UCSD-AML1 (cell line): Measurements from ENCODE around the gene SRR.

Source experiments
- DNase-seq: peaks from one replicate; lab custom pipeline; 2025; ENCODE audit not compliant: unreplicated experiment; lab: John Stamatoyannopoulos, UW

The SRR gene

DNA sequence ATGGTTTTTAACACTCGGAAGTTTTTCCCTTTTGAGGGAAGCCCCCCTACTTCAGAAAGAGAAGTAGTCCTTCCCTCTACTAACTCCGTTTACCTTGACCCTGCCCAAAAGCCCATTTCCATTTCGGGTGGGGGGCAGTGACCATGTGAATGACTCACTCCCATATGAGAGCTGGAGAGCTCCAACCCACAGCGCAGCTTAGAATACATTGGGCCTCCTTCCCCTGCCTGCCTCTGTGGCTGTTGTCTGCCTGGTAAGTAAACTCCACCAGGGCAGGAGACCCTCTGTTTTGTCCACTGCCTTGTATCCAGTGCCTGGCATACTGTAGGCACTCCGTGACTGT, 34.5 kb downstream of the SRR start:
- DNase-seq, result no peak

DNA sequence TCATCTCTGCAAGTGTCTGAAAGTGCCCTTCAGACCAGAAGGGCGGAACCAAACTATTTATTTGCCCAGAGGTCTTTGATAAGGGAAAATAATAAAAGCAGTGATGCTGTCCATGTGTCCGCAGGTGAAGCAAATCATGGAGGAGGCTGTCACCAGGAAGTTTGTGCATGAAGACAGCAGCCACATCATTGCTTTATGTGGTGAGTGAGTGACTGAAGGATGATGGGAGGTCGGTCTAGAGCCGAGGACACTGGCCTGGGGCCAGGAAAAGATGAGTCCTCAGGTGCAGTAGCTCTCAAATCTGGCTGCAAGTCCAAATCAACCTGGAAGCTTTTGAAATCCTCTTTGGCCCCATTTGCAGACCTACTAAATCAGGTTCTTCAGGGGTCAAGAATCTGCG, 39.7 kb downstream of the SRR start:
- no peak for DNase-seq

DNA sequence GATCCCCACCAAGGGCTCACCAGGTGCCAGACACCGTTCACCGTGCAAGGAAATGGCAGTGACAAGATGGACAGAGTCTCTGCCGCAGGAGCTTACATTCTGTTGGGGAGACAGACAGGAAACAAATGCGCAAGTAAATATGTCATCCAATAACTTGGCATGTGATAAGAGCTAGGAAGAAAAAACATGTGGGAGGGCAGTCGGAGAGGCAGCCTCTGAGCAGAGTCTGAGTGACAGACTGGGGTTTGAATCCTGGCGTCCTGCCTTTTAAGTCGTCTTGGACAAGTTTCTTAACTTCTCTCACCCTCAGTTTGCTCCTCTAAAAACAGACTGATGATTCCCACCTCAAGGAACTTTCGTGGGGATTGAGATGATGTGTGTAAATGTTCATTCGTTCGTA, 40.8 kb downstream of the SRR start:
- DNase-seq, result no peak

DNA sequence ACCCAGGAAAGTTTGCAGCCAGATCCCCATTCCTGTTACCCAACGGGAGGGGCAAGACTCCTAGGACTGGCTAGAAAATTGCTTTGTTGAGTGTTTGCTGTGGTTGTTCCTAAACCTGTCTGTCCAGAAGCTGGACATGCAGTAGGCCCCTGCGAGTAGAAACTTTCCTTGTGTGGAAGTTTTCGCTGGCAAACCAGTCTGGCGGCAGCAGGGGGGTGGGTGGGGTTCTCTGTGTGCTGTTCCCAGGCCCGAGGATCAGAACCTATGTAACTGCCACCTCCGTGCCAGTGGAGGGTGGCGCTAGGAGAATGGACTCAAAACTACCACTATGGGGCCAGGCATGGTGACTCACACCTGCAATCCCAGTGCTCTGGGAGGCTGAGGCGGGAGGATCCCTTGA, 42.7 kb downstream of the SRR start:
- DNase-seq, result no peak

DNA sequence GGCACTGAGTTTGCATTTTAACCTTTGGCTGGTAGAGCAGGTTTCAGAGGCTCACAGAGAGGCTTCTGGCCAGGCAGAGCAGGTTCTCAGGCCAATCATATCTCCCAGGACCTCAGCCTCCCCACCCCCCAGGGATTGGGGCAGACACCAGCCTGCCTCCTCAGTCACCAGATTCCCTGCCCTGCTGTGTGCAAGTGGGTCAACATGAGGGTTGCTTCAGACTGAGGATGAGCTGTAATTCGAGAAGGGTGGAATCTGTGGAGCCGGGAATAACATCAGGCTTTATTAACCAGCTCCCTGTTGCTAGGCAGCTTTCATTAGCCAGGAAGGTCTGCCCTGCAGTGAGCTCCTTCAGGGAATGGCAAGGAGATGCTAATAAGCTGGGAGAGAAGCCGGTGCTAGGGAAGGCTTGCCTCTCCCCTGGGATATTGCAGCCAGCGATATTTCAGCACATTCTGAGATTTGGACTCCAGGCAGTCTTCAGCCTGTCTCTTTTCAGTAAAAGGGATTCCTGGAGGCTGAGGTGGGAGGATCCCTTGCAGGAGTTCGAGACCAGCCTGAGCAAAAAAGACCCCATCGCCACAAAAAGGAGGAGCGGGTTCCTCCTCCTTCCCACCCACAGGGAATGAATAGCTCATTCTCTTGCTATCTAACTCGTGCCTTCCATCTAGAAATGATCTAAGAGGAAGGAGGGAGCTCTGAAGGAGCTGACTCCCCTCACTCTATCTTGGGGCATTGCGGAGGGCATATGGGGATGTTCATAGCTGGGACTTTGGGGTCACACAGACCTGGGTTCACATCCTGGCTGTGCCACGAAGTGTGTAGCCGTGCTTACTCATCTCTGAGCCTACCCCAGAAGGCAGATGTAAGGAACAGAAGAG, 44.3 kb downstream of the SRR start:
- no peak for DNase-seq

DNA sequence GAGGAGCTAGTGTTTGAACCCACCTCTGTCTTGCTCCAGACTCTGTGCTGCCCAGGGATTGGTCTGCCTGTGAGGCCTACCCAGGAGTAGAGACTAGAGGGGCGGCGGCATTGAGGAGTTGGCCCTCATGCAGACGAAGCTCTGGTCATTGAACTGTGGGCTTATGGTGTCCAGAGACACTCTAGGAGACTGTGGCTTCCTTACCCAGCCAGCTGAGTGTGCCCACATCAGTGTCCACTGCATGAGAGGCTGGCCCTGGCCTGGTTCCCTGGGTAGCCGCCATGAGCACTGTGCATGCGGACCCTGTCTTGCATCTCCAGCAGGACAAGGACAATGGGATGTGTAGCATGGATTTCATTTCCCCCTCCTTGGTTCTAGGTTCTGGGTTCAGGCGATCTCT, 47.5 kb downstream of the SRR start:
- no peak for DNase-seq

DNA sequence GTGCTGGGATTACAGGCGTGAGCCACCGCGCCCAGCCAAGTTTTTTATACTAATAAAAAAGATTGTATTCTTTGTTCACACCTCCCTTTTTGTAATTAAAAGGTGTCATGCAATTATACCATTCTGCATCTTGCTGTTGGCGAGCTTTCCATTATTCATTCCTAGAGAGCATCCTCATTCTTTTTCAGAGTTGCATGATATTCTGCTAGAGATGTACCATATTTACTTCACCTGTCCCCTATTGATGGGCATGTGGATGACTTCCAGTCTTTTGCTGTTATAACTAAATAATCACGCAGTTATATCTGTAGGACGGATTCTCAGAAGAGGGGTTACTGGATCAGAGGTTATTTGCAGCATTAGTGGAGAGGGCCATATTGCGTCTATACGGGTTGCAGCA, 50.6 kb downstream of the SRR start:
- no peak for DNase-seq

DNA sequence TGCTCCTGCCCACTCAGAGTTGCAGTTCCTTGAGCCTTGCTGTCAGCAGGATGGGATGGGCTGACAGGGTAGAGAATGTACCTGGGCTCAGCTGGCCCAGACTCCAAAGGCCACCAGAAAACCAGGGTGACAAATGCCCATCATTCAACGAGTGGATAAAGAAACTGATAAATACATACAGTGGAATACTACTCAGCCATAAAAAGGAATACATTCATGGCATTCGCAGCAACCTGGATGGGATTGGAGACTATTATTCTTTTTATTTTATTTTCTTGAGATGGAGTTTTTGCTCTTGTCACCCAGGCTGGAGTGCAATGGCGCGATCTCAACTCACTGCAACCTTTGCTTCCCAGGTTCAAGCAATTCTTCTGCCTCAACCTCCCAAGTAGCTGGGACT, 53.5 kb downstream of the SRR start:
- DNase-seq, result no peak

DNA sequence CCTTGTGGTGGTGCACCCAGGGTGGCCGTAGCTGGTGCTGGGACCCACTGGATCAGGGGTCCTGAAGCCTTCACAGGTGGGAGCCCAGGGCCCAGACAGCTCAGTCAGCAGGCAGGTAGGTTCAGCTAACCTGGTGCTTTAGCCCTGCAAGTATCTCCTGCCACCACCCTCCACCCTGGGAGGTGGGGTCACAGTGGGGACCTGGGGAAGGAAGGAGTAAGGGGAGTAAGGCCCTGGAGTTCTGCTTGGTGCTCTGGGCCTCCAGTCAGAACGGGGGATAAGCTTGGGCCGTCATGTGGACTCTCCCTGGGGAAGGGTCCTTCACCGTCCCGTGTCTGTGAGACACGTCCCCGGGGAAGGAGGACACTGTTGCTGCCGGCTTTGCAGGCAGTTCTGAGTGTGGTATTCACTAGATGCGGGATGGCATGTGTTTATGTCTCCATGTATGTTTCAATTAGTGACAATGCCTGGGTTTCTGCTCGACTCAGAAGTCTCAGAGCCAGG, 54.2 kb downstream of the SRR start:
- no peak for DNase-seq

DNA sequence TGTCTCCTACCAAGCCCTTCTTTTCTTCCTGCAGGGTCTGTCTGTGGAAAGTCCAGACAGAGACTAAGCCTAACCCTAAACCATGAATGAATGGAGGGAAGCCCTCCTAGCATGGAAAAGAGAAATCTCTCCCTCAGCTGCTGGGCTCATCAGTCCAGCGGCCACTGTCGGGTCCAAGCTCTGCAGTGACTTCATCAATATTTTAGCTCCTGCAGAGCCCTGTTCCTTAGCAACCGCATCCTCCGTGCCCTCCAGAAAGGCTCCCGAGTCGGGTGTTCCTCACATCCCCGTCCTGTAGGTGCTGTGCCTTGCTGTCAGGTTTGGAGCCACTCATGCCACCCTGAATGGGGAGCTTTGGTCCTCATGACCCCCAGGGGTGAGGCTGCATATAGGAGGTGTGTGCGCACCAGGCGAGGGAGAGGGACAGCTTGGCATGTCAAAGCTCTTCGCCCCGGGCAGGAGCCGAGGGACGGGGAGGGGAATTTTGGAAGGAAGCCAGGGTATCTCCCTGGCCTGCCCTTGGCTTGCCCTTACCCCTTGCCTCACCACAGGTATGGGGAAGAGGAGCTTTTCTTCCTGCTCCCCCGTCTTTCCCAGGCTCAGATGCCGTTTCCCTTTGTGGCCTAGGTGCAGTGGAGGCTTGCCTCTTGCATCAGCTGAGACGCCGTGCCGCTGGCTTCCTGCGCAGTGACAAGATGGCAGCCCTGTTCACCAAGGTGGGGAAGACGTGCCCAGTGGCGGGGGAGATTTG, 57.4 kb downstream of the SRR start:
- no peak for DNase-seq

DNA sequence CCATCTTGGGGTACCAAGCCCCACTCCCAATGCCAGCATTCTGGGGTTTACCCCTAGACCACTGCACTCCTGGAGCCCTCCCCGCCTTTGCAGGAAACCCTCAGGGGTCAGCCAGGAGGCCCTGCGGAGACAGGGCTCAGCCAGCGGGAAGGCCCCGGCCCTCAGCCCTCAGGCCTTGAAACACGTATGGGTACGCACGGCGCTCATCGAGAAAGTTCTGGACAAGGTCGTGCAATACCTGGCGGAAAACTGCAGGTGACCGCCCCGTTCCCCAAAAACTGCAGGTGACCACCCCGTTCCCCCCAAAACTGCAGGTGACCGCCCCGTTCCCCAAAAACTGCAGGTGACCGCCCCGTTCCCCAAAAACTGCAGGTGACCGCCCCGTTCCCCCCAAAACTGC, 58.3 kb downstream of the SRR start:
- DNase-seq, result no peak

DNA sequence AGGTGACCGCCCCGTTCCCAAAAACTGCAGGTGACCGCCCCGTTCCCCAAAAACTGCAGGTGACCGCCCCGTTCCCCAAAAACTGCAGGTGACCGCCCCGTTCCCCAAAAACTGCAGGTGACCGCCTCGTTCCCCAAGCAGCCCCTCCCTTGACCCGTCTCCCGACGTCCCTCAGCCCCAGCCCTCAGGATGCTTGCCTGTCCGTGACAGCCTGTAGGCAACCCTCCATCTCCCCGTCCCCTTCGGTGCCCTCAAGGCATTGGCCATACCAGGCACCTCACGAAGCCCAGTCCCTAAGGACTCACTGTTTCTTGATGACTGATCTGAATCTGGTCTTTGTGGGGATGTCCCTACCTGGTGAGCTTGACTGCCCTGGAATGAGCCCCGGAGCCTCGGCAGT, 58.7 kb downstream of the SRR start:
- DNase-seq, result no peak

DNA sequence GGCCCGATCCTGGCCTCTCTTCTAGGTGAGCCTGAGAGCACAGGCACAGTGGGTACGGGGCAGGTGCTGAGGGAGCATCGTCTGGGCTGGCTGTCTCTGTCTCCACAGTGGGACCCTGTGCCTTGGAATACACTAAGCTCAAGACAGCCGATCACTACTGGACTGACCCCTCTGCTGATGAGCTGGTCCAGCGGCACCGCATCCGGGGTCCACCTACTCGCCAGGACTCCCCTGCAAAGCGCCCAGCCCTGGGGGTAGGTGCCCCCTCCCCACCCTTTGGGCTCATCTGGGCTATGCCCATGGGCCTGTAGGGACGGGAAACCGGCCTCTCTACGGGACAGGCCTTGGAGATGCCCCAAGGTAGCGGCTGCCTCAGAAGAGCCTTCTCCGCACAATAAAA, 59.1 kb downstream of the SRR start:
- no peak for DNase-seq

DNA sequence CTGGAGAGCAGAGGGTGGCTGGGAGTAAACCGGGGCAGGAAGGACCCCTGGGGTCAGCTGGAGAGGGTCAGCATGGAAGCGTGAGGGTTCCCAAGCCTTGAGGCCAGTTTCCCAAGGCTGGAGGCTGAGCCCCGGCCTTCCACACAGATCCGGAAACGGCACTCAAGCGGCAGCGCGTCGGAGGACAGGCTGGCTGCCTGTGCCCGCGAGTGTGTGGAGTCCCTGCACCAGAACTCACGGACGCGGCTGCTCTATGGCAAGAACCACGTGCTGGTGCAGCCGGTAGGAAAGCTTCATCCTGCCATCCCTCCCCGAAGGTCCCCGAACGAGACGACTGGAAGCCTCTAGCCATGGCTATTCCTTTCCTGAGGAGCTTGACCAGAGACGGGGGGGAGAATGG, 59.6 kb downstream of the SRR start:
- no peak for DNase-seq

DNA sequence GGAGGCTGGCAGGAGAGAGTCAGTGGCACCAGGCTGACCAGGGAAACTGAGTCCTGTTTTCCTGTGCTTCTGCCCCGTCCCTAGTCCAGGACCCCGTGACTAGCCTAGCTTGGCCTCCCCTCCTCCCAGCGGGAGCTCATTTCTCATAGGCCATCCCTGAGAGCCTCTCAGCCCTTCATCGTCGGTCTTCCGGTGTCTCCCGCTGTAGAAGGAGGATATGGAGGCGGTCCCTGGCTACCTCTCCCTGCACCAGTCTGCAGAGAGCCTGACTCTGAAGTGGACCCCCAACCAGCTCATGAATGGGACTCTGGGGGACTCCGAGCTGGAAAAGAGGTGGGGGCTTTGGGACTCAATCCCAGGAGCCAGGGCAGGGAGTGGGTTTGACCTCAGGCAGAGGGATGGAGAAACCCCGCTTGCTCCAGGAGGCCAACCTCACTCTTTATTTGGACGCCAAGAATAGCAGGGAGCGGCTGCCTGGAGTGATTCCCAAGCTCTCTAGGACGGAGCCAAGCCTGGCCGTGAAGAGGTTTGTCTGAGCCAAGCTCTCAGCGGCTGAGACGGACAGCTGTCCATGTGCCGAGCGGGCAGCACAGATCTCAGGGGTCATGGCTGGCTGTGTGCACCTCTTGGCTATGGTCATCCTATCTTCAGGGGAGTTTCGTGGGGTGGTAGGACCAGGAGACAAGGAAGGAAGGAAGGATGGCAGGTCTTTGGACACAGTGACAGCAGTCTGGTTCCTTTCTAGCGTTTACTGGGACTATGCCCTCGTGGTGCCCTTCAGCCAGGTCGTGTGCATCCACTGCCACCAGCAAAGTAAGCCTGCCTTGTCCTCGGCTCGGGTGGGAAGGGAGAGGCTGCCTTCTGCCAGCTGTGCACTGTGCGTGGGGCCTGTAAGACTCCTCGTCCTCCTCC, 60.4 kb downstream of the SRR start:
- DNase-seq, result no peak

DNA sequence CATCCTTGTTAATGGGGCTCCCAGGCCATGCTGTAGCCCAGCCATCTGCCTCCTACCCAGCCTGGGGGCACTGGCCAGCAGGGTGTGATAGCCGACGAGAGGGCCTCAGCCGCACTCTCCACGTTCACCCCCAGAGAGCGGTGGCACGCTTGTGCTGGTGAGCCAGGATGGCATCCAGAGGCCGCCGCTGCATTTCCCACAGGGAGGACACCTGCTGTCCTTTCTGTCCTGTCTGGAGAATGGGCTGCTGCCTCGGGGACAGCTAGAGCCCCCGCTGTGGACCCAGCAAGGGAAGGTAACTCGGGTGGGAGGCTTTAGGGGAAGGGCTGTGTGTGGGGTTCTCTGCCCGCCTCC, 61.0 kb downstream of the SRR start:
- DNase-seq, result no peak

DNA sequence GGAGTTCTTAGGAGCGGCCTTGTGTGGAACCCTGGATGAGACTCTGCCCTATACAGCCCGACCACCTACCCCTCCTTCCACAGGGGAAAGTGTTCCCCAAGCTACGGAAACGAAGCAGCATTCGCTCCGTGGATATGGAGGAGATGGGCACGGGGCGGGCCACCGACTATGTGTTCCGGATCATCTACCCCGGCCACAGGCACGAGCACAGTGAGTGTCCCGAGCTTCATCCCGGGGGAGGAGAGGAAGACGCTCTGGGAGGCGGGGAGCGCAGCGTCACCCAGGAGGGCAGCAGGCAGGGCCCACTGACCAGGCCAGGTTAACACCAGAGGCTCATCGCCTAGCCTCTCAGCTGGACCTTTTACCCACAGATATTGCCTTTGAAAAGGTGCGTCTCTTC, 61.4 kb downstream of the SRR start:
- no peak for DNase-seq

DNA sequence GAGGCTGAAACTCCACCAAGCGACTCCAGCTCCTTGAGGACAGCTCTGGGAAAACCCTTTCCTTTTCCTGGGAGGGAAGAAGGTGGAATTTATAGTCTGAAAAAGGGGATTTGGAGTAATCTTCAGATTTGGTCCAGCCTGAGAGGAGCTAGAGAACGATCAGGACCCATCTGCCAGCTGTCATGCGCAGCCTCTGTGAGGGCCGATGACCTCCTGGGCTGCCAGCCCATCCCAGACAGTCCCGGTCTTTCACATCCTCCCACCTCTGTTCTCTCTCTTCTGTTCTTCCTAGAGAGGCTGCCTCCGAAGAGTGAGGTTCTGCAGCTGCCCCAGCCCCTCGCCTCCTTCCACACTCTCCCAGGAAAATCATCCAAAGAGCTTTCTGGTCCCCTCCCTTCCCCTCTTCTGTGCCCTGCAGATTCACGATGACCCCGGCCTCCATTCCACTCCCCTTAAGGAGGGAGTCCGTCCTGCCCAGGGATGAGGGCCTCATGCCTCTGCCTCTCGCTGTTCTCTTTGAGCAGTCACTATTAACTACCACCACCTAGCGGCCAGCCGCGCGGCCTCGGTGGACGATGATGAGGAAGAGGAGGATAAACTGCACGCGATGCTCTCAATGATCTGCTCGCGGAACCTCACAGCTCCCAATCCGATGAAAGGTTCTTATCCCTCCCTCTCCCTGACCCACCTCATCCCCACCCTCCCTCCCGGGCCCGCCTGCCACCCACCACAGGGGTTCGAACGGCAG, 63.2 kb downstream of the SRR start:
- DNase-seq, result no peak

DNA sequence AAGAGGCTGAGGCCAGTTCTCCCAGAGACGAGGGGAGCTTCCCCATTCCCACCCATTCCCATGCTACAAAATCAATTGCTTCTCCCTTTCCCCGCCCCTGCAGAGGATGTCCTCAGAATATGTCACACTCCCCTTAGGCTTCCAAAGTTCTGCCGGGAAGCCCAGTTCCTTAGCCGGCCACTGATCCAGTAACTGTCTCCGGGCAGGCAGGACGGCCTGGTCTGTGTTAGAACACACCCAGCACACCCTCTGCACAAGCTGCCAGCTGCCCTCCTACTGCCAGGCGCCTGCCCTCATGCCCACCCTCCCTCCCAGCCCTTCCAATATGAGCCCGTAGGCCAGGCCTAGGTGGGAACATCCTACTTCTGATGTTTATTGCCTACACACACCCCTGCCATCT, 64.6 kb downstream of the SRR start:
- no peak for DNase-seq

DNA sequence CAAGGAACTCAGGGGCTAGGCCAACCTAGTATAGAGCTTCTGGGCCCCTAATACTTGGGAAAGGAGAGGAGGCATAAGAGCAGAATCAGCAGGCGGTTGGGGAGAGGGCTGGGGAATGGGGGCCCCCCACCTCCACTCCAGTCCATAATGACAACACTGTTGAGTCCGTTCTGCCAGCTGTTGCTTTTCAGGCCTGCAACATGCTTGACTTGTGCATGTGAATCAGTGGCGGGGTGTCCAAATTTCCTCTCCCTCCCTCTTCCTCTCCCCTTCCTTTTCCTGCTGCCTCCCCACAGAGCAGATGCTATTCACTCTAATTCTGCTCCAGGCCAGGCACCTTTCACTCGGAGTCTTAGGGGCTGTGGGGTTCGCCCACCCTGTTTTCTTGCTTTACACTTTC, 65.3 kb downstream of the SRR start:
- peak; percentile 20 for DNase-seq
